HepG2 (cell line): ENCODE measurements around the gene TJP2. TPM values are rescaled to one million over a fixed set of nuclear protein-coding genes. Genes with fewer than 3 reads are reported as not detected.

ENCODE experiments used
- HNF1A ChIP-seq, 2 experiments: sonication (generic) in 1 of 2; formaldehyde crosslinking in 1 of 2; IDR thresholded peaks; 2 replicates each; pipeline versions ENCODE4 v1.4.0 to v1.6.1; 2016 to 2020; ENCODE audit warnings: borderline replicate concordance in 1 of 2, low read depth in 1 of 2, mild to moderate bottlenecking in 1 of 2, missing genetic modification reagents in 1 of 2
- KDM6A ChIP-seq: IDR thresholded peaks from 2 replicates; pipeline ENCODE4 v1.6.1; 2016; ENCODE audit warnings: low read depth
- KLF6 ChIP-seq: IDR thresholded peaks from 2 replicates; pipeline ENCODE4 v1.8.0; 2016; ENCODE audit warnings: missing biosample characterization, missing genetic modification reagents
- NR2C2 ChIP-seq: sonication (generic); formaldehyde crosslinking; IDR thresholded peaks from 2 replicates; pipeline ENCODE4 v1.4.0; 2020; ENCODE audit warnings: missing genetic modification reagents, mild to moderate bottlenecking, moderate library complexity, borderline replicate concordance
- PRDM15 ChIP-seq: sonication (generic); formaldehyde crosslinking; IDR thresholded peaks from 2 replicates; pipeline ENCODE4 v1.4.0; 2020; ENCODE audit warnings: missing genetic modification reagents
- TEF ChIP-seq: sonication (generic); formaldehyde crosslinking; IDR thresholded peaks from 2 replicates; pipeline ENCODE4 v1.5.0; 2020; ENCODE audit warnings: missing genetic modification reagents
- THAP11 ChIP-seq: IDR thresholded peaks from 2 replicates; pipeline ENCODE4 v1.6.1; 2016; ENCODE audit warnings: missing biosample characterization, missing genetic modification reagents
- TOPORS ChIP-seq: sonication (generic); formaldehyde crosslinking; IDR thresholded peaks from 2 replicates; pipeline ENCODE4 v1.8.0; 2023; ENCODE audit warnings: mild to moderate bottlenecking, missing genetic modification reagents
- ZBTB49 ChIP-seq: sonication (generic); formaldehyde crosslinking; IDR thresholded peaks from 2 replicates; pipeline ENCODE4 v1.4.0; 2020; ENCODE audit warnings: missing genetic modification reagents, borderline replicate concordance
- ZFP37 ChIP-seq: sonication (generic); formaldehyde crosslinking; IDR thresholded peaks from 2 replicates; pipeline ENCODE4 v1.4.0; 2020; ENCODE audit warnings: missing genetic modification reagents, borderline replicate concordance
- ZNF766 ChIP-seq: sonication (generic); formaldehyde crosslinking; IDR thresholded peaks from 2 replicates; pipeline ENCODE4 v1.5.0; 2020; ENCODE audit warnings: missing genetic modification reagents, borderline replicate concordance
- ZZZ3 ChIP-seq: sonication (generic); formaldehyde crosslinking; IDR thresholded peaks from 2 replicates; pipeline ENCODE4 v1.4.0; 2020; ENCODE audit warnings: missing genetic modification reagents, mild to moderate bottlenecking, borderline replicate concordance
- polyA plus RNA-seq, 8 experiments: library from polyadenylated mRNA; depleted of rRNA in 3 of 8; stranded (reverse) in 7 of 8; unstranded in 1 of 8; fragments of >200 nt; fragmentation: Illumina TruSeq in 4 of 8; extraction: Trizol in 4 of 8; gene quantifications; 2 replicates each; pipeline versions ENCODE4 v1.2.1 to v1.2.3, GENCODE V29; 2011 to 2016; ENCODE audit warnings: low read depth in 4 of 8, missing spikeins in 1 of 8, mixed read lengths in 1 of 8; ENCODE audit not compliant: insufficient read depth in 1 of 8
- total RNA-seq, 5 experiments: library from RNA; depleted of rRNA; stranded (reverse); fragments of >200 nt; fragmentation: Illumina TruSeq; extraction: Trizol; gene quantifications; 2 replicates each; pipeline ENCODE4 v1.2.3, GENCODE V29; 2016; ENCODE audit warnings: low read depth in 1 of 5
- TF ChIP-seq, protein P1 (sequence below): sonication (generic); formaldehyde crosslinking; IDR thresholded peaks from 2 replicates; pipeline ENCODE4 v1.5.1; 2020; ENCODE audit warnings: mild to moderate bottlenecking, missing genetic modification reagents, borderline replicate concordance

The TJP2 gene
- total and polyA plus RNA-seq, 2 of the 13 experiments (the other 11 are each of a cell fraction or from before 2014, with no cell fraction given) = 109 to 110 TPM

DNA sequence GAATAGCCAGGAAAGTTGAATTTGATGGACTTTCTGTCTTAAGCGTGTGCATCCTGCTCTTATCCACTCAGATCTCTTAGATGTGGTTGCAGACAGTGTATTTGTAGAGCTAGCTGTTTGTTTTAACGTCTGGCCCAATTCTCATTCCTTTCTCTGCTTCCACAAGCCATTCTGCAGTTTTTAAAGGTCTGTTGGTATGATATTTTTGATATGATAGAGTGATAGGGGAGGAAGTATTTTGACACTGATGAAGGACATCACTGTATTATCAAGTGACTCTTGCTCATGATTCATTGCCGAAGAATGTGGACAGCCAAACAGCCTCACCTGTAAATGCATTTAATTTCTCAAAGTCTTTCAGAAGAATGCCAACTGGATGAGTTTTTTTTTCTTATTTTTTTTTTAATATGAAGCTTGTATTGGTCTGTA lies 4.5 kb downstream of the TJP2 start (continued):
- peak; percentile 23; the same call in 1 of the 2 replicates for TF ChIP-seq KDM6A (CRISPR knock-in tag)
- TF ChIP-seq PRDM15 = no peak
- no peak for TF ChIP-seq THAP11 (CRISPR knock-in tag)
- TF ChIP-seq KLF6 = no peak
- no peak for TF ChIP-seq ZFP37 (CRISPR knock-in tag)
- TF ChIP-seq HNF1A (IDR thresholded peaks at IDR 0.05; ENCODE audit: low read depth) = 0 out of 2 replicates have a peak, but pooled peaks have one; percentile 33
- peak; percentile 48; the same call in 1 of the 2 replicates for TF ChIP-seq HNF1A (CRISPR knock-in tag; IDR thresholded peaks at IDR 0.05; ENCODE audit: borderline replicate concordance)
- TF ChIP-seq, protein P1, sequence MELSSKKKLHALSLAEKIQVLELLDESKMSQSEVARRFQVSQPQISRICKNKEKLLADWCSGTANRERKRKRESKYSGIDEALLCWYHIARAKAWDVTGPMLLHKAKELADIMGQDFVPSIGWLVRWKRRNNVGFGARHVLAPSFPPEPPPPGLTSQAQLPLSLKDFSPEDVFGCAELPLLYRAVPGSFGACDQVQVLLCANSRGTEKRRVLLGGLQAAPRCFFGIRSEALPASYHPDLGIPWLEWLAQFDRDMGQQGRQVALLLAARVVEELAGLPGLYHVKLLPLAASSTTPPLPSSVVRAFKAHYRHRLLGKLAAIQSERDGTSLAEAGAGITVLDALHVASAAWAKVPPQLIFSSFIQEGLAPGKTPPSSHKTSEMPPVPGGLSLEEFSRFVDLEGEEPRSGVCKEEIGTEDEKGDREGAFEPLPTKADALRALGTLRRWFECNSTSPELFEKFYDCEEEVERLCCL (CRISPR knock-in tag) = no peak
- TF ChIP-seq TOPORS (CRISPR knock-in tag) = no peak
- TF ChIP-seq ZBTB49 = no peak
- no peak for TF ChIP-seq ZZZ3 (CRISPR knock-in tag)
- TF ChIP-seq ZNF766 (CRISPR knock-in tag) = no peak
- no peak for TF ChIP-seq TEF (CRISPR knock-in tag)
- no peak for TF ChIP-seq NR2C2 (CRISPR knock-in tag)
